Neural crest cell (in vitro differentiated cells): Measurements from ENCODE around the gene GPHB5. TPM values are rescaled to one million over a fixed set of nuclear protein-coding genes. Genes with fewer than 3 reads are reported as not detected.

Experiments used
- DNase-seq: peaks from one replicate; pipeline ENCODE4 v3.0.0; 2021; ENCODE audit warnings: low read depth, mixed read lengths, low spot score
- H3K27ac Mint-ChIP-seq: one replicate; pipeline ENCODE4 v1.8.0; 2021; ENCODE audit warnings: mild to moderate bottlenecking, mixed read lengths; ENCODE audit not compliant: unreplicated experiment
- H3K27me3 Mint-ChIP-seq: 2 replicates; pipeline ENCODE4 v1.8.0; 2021; ENCODE audit warnings: low read depth, mild to moderate bottlenecking, mixed read lengths
- H3K36me3 Mint-ChIP-seq: 2 replicates; pipeline ENCODE4 v1.8.0; 2021; ENCODE audit warnings: low read depth, mild to moderate bottlenecking, mixed read lengths
- H3K4me1 Mint-ChIP-seq: 2 replicates; pipeline ENCODE4 v1.8.0; 2021; ENCODE audit warnings: mixed read lengths
- H3K4me3 Mint-ChIP-seq: one replicate; pipeline ENCODE4 v1.8.0; 2021; ENCODE audit warnings: mild to moderate bottlenecking, mixed read lengths
- H3K9me3 Mint-ChIP-seq: 2 replicates; pipeline ENCODE4 v1.8.0; 2021; ENCODE audit warnings: mixed read lengths
- total RNA-seq: library from RNA; stranded (reverse); gene quantifications from 2 replicates; pipeline ENCODE4 v1.2.1, GENCODE V29; 2021
- TF ChIP-seq, protein P1 (sequence below): fragments of 200-600 bp; sonication (generic); conservative IDR thresholded peaks from 2 replicates; pipeline ENCODE4 v1.5.0; 2021; ENCODE audit warnings: antibody characterized with exemption, mild to moderate bottlenecking

The GPHB5 gene
- total RNA-seq, 1 donor from 2014 or later = not detected

DNA sequence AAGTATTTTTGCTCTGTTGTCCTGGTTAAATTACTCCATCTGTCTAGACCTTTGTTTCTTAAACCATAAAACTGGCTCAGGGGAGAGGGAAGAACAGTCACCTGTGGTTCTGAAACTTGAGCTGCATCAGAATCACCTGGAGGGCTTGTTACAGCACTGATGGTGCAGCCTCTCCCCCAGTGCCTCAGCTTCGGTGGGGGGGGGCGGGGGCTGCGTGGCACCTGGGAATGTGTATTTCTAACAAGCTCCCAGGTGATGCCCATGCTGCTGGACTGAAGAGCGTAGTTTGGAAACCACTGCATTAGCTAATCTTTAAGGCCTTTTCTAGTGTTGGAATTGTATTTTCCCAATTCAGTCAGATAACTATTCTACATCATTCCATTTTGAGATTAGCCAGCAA is 42.7 kb downstream of the GPHB5 start:
- no peaks in the 10 kb centered on the region for H3K27me3 Mint-ChIP-seq
- no peaks in the 10 kb centered on the region for H3K4me1 Mint-ChIP-seq
- TF ChIP-seq, protein P1, sequence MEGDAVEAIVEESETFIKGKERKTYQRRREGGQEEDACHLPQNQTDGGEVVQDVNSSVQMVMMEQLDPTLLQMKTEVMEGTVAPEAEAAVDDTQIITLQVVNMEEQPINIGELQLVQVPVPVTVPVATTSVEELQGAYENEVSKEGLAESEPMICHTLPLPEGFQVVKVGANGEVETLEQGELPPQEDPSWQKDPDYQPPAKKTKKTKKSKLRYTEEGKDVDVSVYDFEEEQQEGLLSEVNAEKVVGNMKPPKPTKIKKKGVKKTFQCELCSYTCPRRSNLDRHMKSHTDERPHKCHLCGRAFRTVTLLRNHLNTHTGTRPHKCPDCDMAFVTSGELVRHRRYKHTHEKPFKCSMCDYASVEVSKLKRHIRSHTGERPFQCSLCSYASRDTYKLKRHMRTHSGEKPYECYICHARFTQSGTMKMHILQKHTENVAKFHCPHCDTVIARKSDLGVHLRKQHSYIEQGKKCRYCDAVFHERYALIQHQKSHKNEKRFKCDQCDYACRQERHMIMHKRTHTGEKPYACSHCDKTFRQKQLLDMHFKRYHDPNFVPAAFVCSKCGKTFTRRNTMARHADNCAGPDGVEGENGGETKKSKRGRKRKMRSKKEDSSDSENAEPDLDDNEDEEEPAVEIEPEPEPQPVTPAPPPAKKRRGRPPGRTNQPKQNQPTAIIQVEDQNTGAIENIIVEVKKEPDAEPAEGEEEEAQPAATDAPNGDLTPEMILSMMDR = no peak

DNA sequence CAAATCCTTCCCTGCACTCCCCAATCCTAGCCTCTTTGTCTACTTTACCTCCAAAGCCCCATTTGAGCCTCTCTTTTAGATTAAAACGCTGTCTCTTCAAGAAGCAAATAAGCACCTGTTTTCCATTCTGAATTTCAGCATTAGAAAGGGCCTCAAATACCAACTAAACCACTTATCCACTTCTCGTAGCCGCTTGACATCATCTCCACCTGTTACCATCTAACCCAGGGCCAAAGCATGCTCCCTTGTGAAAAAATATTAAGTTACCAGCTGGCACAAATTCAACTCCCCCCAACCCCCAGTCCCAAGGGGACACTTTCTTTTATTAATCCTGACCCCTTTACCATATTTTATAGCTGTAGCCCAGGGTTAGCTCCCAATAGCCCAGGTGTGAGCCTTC is 43.1 kb downstream of the GPHB5 start:
- DNase-seq = no peak
- no peaks in the 10 kb centered on the region for H3K4me1 Mint-ChIP-seq
- peaks cover 3% of the 10 kb centered on the region for H3K36me3 Mint-ChIP-seq
- TF ChIP-seq, protein P1 = no peak
- no peak overlapping the region for H3K4me3 Mint-ChIP-seq
- H3K27me3 Mint-ChIP-seq = no peaks in the 10 kb centered on the region
- H3K27ac Mint-ChIP-seq = no peak overlapping the region
- H3K9me3 Mint-ChIP-seq = no peaks in the 10 kb centered on the region

More for the DNA sequence above, 42.7 kb downstream of the GPHB5 start:
- no peak overlapping the region for H3K27ac Mint-ChIP-seq
- H3K4me3 Mint-ChIP-seq = no peak overlapping the region
- no peak for DNase-seq
- no peaks in the 10 kb centered on the region for H3K9me3 Mint-ChIP-seq
- H3K36me3 Mint-ChIP-seq = peaks cover 3% of the 10 kb centered on the region

DNA sequence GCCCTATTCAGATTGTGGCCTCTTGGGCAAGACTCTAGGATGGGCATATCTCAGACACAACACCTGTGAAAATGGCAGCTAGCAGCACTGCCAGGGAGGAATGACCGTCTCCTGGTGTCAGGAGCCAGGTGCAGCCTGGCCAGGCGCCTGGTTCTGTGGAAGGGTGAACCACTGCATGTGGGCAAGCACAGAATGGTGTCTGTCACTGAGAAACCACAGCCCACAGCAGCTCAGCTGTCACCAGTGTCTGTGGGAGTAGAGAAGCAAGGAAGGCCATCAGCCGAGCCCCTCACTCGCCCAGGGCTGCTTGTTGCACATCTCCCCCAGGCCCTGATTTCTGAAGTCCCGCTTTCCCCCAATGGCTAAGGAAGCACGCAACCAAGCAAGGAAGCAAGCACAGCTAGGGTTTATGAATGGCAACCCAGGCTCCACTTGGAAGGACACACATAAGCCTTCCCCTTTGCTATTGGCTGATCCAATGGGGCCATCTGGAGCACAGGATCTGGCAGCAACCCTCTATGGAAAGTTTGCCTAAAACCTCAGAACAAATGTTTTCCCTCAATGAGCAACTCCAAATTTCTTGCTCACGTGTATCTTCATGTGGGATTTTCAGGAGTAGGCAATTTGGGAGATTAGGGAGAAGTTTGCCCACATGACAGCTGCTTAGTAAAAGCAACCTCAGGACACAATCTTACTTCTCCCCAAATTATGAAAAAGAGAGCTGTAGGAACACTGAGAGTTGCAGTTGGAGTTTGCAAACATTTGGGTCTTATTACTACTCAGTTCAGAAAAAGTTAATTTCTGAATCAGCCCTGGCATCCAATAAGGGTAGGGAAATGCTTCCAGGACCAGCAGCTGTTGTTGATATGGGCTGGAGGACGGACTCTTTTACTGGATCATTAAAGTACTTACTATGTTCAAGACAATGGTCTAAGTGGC is 44.7 kb downstream of the GPHB5 start:
- no peak for DNase-seq
- H3K27ac Mint-ChIP-seq = no peak overlapping the region
- no peaks in the 10 kb centered on the region for H3K9me3 Mint-ChIP-seq
- TF ChIP-seq, protein P1 = no peak
- no peaks in the 10 kb centered on the region for H3K27me3 Mint-ChIP-seq
- H3K4me1 Mint-ChIP-seq = no peaks in the 10 kb centered on the region
- no peak overlapping the region for H3K4me3 Mint-ChIP-seq
- H3K36me3 Mint-ChIP-seq = peaks cover 7% of the 10 kb centered on the region

DNA sequence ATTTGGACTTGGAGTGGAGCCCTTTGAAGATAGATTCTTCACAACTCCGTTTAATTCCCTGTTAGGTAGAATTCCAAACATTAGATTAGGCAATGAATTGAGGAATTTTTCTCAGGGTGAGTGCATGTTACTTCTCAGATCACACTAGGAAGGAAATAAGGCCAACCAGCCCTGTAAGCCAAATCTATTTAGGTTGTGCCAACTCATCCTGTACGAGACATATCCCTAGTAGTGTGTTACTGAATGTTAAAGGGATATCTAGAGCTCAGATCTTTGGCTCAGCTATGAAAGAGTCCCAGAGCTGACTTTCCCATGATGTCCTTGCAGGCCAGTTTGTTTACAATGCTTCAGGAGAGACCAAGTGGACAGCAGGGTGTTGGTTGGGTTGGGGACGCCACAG is 45.6 kb downstream of the GPHB5 start:
- Mint-ChIP-seq H3K36me3 (peaks cover 7% of the 10 kb centered on the region), H3K27me3 (no peaks in the 10 kb centered on the region), H3K27ac (no peak overlapping the region), H3K9me3 (no peaks in the 10 kb centered on the region), H3K4me1 (no peaks in the 10 kb centered on the region), H3K4me3 (no peak overlapping the region)
- TF ChIP-seq, protein P1 = no peak
- no peak for DNase-seq

DNA sequence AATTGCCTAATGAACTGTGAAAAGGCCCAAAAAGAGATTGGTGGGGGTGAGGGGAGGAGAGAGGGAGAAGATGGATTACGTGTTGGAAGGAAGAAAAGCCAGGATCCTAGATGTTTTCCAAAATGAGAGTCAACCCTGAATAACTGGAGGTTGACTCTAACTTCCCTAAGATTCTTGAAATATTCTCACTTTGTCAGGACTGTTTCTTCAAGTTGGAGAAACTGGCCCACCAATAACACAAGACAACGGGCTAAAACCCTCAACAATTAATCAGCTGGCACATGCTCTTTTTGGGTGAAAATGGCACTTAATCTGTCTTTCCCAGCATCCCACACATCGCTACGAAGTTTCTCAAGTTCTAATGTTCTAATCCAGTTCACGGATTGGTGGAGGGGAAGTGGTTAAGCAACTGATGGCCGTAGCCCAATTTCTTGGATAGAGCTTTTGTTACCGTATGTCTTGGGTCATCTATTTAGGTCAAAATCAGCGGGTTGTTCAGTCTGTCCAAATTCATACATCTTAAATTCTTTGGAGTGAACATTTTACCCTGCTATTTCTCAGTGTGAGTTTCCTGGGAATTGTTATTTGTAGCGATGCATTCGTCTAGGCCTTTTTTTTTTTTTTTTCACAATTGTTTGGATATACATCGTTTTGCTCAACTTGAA is 49.0 kb downstream of the GPHB5 start:
- Mint-ChIP-seq H3K9me3 (peaks cover 6% of the 10 kb centered on the region), H3K4me3 (no peak overlapping the region), H3K36me3 (peaks cover 10% of the 10 kb centered on the region), H3K27me3 (no peaks in the 10 kb centered on the region), H3K27ac (no peak overlapping the region), H3K4me1 (no peaks in the 10 kb centered on the region)
- DNase-seq = no peak
- TF ChIP-seq, protein P1 = no peak
